HG03342 (cell line): ENCODE results near the gene SLC6A1.

ENCODE experiments used
- ATAC-seq: cut with Tn5 transposase; IDR thresholded peaks from one replicate; pipeline ENCODE4 v1.9.1; 2021; ENCODE audit warnings: mild to moderate bottlenecking, moderate library complexity; ENCODE audit not compliant: unreplicated experiment

Gene SLC6A1

DNA sequence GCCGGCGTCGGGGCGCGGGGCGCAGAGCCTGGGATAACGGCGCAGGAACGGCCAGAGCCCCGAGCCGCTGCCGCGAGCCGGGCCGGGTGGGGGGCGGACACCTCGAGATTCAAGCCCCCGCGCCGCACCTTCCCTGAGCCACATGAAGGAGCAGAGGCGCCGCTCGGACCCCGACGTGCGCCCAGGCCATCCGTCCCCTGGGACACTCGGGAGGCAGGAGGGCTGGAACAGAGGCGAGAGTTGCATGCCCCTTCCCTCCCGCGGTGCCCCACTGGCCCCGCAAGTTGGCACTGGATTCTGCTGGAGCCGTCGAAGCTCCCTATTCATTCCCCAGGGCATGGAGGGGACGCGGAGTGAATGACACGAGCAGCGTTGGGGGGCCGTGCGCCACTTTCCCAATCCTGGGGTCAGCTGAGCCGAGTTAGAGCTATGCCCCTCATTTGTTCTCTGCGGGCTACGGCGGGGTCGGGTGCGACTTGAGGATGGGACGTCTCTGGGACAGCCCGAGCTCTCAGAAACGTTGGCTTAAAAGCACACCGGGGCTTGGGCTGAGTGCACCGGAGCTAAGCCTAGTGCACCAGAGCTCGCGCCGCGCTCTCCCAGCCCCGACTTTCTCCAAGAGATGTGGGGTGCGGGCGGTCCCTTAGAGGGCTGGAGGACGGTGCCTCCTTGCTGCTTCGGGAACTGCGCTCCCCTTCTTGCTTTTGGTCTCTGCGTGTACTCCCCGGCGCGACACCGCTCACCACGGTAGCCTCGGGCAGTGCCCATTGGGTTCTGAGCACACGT lies 588 bp downstream of the SLC6A1 start:
- no peak for ATAC-seq

DNA sequence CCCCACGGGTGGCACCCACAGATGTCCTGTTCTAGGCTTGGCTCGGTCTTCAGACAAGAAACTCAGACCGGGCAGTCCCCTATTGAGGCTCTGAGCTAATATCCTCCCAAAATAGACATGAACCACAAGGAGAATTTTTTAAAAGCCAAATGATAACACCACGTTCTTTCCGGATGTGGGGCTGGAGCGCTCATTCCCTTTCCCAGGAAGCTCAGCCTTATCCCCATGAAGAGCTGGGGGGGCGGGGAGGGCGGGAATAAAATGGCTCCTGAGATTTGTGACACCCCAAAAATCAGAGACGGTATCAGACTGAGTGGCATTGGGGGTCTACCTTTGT lies 1.1 kb downstream of the SLC6A1 start:
- ATAC-seq = no peak

DNA sequence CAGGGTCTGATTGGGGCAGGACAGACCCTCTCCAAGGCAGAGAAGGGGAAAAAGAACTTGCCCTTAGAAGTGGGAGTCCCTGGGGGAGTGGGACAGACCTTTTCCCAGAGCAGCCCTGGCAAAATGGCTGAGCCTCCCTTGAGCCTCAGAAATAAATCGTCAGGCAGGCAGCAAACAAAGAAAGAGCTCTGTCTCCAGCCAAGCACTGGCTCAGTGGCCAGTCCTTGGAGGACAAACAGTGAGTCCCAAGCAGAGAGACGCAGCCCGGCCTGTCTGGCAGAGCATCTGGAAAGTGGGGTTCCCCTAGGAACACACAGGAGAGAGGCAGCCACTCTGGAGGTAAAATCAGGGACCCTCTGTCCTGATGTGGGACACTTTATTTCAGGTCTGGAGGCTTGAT lies 1.8 kb downstream of the SLC6A1 start:
- ATAC-seq = no peak

DNA sequence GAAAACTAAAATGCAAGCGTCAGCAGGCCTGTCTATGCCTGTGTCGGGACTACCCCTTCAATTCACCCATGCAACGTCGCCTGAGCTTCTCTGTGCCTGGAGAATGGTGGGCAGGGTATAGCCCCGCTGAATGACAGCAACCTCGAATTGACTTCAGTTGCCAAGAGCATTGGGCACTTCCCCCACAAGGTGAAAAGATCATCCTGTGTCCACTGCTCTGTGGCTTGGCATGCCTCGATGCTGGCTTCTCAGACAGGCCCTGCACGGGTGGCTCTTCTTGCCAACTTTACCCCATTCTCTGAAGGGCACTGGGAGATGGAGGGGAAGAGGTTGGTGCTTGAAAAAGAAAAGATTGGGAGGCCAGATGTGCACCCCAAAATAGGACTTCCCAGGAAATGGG lies 3.3 kb downstream of the SLC6A1 start:
- no peak for ATAC-seq

DNA sequence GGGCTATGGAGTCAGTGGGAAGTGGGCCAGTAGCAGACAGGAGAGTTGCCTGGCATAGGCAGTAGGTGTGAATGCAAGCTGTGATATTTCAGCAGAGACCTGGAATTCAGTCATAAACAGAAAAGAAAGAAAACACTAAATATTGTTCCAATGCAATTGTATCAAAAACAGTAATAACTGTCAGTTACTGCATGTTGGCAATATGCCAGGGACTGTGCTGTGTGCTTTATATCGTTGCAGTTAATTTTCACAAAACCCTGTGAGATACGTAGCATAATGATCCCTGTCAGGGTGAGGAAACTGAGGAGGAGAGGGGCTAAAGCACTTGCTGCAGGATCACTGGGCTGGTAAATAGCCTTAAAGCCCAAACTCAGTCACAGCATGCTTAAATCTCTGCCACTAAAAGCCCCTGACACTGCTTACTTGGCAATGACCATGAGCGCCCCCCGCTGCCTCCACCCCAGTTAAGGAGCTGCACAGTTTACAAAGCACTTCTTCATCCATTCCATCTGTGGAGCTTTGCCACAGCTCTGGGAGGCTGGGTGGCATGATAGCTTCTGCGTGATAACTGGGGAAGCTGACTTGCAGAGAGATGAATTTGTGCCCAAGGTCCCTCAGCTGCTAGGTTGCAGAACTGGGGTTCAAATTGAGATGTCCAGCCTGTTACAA lies 3.9 kb downstream of the SLC6A1 start:
- ATAC-seq = no peak

DNA sequence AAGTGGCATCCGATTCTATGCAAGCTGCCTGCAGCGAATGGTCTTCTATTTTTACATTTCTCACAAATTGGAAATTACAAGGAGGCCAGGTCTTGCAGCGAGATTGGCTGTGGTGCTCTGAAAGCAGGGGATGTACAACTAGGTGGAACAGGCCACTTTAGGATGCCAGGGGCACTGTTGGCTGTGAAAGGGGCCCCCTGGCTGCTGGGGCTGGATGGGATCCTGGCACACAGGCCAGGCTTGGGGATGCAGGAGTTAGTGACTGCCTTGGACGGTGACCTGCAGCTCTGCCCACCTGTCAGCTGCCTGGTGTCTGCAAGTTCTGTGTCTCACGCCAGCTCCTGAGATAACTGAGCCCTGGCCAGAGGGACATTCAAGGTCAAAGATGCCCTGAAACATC lies 4.6 kb downstream of the SLC6A1 start:
- ATAC-seq = no peak

DNA sequence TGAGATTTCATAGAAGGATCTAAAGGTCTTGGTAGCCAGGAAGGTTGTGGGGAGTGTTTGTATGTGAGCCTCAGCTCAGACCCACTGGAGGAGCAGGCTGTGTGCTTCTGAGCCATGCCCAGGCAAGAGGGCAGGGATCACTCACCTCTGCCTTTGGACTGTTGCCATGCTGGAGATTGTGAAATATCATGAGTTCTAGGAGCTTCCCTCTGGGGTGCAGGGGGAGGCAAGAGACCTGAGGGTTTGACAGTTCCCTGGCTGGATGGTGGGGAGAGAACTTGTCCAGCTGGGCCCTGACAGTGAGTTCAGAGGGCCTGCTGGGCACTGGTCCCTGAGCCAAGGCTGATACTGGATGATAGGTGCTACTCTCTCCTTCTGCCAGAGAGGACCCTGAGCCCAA lies 6.0 kb downstream of the SLC6A1 start:
- no peak for ATAC-seq

DNA sequence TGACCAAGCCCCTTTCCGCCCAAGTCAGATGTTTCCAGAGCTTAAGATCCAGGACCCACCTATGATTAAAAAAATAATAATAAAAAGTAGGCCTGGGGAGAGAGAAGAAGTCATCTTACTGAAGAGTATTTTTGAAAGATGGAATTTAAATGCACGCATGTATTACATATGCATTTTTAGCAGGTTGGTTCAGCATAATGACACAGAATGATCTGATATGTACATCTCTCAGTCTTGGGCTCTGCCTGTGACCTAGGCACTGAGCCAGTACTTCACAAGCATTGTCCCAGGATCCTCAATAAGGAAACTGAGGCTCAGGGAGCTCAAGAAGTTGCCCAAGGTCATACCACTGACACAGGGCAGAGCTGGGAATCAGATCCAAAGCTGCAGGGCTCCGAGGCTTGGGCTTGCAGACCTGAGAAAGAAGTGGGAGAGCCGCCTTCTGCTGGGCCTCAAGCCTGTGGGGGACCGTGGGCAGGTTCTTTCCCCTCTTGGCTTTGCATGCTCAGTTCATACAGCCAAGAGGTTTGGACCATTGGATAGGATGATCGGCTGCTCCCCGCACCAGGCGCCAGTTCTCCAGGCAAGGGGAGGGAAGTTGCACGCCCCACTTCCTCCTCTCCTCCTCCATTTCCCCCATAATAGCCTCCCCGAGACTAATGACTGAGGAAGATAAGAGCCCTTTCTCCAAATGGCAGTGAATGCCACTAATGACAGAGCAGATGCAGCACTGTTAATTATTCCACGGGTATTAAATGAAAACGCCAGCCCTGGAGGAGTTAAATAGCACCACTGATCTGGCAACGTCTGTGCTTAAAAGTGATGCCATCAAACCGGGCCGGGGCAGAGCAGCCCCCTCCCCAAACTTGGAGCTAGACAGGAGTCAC lies 6.9 kb downstream of the SLC6A1 start:
- no peak for ATAC-seq

DNA sequence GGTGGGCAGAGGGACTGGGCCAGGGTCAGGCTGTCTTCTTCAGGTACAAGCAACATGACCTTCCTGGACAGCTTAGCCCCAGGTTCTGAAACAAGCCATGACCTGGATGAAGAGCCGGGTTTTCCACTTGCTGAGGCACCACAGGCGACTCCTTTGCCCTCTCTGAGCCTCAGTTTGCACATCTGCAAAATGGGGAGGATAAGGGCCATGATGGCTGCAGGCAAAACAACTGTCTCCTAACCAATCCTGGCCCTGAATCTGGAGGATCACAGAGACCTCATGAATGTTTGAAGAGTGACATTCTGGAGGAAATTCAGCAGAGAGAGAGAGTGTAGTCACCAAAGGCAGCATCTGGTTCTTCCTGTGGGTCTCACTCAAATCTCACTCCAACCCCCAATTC lies 8.0 kb downstream of the SLC6A1 start:
- ATAC-seq = no peak

DNA sequence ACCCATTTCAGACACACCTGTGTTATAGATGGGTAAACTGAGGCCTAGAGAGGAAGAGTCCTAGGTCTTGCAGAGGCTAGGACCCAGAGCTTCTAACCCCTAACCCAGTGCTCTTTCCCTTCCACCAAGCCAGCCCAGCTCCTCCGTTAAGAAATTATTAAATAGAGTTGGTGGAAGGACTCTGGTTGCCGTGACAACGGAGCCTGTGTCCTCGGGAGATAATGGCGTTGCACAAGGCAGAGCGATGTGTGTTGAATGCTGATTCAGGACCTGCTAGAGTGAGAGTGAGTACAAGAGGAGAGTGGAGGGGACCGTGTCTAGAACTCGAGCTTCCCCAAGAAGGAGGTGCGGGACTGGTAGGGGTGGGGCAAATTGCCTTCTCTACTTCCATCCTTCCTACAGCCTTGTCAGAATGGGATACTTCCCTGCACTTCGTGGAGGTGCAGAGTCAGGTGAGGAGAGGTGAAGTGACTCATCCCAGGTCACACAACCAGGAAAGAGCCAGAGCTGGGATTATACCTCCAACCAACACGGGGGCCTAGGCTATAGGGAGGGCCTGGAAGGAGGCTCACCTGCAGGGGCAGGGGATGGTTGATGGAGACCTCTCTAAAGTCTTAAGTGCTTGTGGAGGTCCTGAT lies 8.6 kb downstream of the SLC6A1 start:
- ATAC-seq = no peak

DNA sequence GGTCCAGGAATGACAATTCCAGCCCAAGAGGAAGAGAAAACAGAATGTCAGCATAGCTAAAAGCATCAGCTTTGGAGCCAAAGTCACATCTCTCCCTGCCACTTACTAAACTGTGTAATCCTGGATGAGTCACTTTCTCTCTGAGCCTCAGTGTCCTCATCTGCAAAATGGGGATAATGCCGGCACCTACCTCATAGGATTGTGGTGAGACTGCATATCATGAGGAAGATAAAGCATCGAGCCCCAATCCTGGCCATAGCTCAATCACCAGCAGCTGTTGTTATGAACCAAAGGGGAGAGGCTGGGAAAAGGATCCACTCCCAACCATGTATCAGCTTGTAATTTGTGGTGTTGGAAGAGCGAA lies 9.1 kb downstream of the SLC6A1 start:
- no peak for ATAC-seq

DNA sequence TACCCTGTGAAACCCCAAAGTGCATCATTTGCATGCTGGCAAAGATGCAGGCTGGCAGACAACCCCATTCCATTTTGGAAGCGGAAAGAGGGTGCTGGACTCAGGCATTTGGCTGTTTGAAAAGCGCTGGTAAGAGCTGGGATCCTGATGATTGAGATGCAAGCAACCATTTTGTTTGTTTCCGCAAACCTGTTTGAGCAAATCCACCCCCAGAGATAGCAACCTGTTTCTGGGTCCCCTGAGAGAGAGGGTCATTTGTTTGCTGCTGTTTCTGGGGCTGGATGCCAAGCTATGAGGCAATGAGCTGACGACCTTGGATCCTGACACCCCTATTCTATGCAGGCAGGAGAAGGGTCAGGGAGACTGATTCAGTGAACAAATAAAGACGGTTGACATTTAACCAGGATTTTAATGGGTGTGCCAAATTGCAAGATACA lies 9.8 kb downstream of the SLC6A1 start:
- ATAC-seq = no peak

DNA sequence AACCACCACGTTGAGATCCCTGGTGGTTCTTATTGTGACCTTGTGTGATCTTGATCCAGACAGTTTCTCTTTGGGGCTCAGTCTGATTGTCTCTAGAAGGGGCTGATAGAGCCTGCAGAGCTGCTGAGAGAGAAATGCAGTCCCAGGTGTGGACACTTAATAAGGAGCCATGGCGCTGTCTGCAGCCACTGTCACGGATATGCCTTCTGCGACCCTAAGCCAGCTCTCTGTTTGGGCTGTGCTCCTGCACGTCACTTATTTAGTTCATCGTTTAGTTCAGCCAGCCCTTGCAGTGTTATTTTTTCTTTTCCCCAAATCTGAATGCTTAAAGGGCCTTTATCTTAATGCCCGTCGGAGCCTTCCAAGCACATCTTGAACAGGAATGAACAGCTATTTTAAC lies 12.0 kb downstream of the SLC6A1 start:
- no peak for ATAC-seq

DNA sequence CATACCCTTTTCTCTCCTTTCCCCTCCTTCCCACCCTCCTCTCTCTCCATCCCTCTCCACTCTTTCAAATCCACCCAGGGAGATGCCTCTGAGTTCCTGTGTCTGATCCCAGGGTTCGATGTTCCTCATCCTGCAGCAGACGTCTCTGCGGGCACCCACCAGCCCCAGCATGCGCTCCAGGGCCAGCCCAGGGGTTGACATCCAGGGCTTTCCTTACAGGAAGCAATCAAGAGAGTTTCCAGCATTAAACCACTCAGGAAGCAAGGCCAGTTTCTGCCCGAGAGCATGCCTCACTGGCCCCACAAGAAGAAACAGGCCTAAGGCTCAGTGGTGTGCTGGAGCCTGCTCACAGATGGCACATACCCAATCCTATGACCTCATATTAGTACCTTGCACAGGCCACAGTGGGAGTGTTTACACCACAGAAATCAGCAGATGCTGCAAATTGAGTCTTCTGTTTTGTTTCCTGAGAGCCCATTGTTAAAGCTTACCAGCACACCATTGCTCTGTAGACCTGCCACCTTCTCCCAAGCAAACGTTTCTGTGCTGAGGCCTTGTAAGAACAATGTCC lies 13.2 kb downstream of the SLC6A1 start:
- no peak for ATAC-seq

DNA sequence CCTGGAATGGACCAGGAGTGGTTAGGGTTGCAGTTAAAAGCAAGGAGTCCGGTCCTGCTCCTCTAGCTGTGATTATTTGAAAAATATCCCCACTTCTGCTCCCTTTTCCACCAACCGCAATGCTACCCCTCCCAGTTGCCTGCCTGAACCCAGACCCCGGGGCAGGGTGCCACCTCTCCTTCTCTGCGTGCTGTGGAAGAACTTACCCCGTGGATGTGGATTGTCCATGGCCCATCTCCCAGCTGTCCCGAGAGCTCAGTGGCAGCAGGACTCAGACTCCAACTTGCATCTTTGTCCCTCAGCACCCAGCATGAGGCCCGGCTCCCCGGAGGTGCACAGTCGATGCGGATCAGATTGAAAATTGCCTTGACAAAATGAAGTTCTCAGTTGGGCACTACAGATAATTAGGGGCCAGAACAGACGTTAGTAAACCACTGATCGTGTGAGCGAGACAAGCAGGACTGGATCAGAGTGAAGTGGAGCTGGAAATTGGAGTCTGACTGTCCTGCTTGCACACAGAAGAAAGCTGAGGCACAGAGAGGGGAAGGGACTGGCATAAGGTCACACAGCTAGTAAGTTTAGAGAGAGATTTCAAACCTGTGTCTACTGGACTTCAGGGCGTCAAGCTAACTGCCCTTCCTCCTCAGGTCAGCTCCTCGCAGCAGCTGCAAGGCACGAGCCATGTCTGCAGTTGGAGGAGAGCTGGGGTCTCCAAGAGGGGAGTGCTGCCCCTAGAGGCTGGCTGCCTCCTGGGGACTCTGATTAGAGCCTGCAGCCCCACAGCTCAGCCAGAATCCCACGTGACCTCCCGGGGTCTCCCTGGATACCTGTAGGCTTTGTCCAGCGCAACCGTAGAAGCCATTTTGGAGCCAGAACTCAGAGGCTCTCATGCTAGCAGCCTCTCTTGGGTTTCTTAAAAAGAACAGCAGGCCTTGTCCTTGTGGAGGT lies 14.7 kb downstream of the SLC6A1 start:
- no peak for ATAC-seq

DNA sequence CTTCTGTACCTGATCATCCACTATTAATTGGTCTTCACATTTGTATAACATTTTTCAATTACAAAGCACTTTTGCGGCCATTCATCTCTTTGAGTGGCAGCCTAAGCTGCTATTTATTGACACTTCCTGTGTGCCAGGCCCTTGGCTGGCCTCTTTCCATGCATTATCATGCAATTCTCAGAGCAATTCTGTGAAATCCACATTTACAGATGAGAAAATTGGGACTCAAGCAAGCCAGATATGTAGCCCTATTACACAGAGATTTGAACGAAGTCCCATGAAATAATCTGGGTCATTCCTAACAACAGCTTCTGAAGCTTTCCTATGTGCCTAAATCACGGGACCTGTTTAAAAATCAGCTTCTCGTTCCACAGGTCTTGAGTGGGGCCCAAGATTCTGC lies 17.4 kb downstream of the SLC6A1 start:
- no peak for ATAC-seq

DNA sequence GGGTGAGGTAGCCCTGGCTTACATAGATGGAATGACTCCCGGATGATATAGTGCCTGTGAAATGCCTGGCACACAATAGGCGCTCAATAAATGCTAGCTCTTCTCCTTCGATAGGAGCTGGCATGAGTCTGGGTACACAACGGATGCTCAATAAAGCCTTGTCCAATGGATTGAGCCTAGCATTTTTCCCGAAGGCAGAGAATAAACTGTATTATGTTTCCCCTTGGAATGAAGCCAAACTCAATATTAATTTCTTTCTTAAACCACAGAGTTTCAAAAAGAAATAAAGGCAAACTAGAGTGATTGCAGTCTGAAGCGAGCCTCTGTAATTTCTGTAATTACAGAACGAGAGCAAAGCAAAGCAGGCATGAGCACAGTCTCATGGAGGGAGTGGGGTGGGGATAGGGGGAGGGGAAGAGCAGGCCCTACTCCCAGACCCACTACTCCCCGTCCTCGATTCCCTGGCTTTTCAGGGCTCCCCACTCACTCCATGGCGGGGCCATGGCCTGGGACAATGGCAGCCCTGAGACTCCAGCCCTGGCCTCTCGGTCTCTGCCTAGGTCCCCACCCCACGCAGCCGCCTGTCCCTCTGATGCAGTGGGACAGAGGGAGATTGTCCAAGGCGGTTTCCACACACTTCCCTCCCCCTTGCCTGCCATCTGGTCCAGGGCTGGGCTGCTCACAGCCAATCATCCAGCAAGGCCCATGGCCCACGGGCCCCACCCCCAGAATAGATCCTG lies 18.0 kb downstream of the SLC6A1 start:
- no peak for ATAC-seq

DNA sequence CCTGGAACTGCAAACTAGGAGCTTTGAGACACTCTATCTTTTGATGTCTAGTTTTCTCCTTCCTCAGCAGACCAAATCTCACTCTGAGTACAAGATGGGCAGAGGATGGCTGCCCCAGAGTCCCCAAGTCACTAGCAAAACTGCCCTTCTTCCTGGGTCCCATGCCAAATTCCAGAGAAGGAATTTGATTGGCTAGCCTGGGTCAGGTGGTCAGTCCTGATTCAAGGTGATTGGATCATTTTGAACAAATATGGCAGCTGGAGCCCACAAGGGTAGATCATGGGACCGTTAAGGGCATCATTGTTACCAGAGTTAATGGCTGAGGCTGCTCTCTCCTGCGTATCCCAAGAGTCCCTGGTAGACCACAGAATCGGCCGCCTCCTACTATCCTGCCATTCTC lies 21.7 kb downstream of the SLC6A1 start:
- no peak for ATAC-seq

DNA sequence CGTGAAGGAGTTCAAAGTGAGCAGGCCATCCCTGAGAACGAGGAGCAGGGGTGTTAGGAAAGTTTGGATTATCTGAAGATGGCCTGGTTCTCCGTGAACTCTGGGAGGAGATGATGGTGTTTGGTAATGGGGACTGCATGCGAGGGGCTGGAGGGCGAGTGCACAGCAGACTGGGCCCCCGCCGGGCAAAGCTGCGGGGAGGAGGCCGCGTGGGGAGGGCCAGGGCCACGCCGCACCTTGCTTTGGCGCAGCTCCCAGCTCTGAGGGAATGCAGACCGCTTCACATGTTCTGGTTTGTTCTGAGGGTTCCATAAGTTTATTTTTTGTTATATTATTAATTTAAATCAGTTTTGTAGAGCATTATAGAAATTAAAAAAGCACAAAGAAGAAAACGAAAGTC lies 22.2 kb downstream of the SLC6A1 start:
- ATAC-seq = no peak
